PC-3 (cell line): Measurements from ENCODE around the gene LIME1. TPM values are rescaled to one million over a fixed set of nuclear protein-coding genes. Genes with fewer than 3 reads are reported as not detected.

ENCODE experiments used
- ATAC-seq: fragments of 200-7000 bp; cut with Tn5 transposase; 2 replicates; pipeline ENCODE4 v1.9.1; 2020; ENCODE audit warnings: mild to moderate bottlenecking, moderate library complexity
- BruUV-seq: library from RNA; stranded (reverse); fragments of 400-500 nt; replicated peaks from 2 replicates; lab custom pipeline; 2021; lab: Mats Ljungman, UMichigan
- CTCF ChIA-PET: fragments of 300-600 bp; sonication (Branson Sonifier 250); formaldehyde crosslinking; loops from one replicate; lab custom pipeline; 2022; ENCODE audit warnings: antibody characterized with exemption; lab: Charles Lee
- POLR2A ChIA-PET: fragments of 300-600 bp; sonication (Branson Sonifier 250); formaldehyde crosslinking; loops from one replicate; lab custom pipeline; 2022; ENCODE audit warnings: antibody characterized with exemption; ENCODE audit not compliant: unreplicated experiment; lab: Charles Lee
- DNase-seq: peaks from one replicate; pipeline ENCODE4 v3.0.0-alpha.2; 2015
- H2AFZ ChIP-seq: fragments of 300-600 bp; sonication (generic); 2 replicates; pipeline ENCODE4 v1.6.0; 2016; ENCODE audit warnings: antibody characterized with exemption, low read length
- H3F3A ChIP-seq: fragments of 300-600 bp; sonication (generic); one replicate; pipeline ENCODE4 v1.6.0; 2017; ENCODE audit warnings: antibody characterized with exemption, low read length, control low read depth, mild to moderate bottlenecking; ENCODE audit not compliant: unreplicated experiment
- H3K27ac ChIP-seq: fragments of 300-600 bp; sonication (generic); 2 replicates; pipeline ENCODE4 v1.5.1; 2016; ENCODE audit warnings: mild to moderate bottlenecking, low read length
- H3K27me3 ChIP-seq: fragments of 300-600 bp; sonication (generic); 2 replicates; pipeline ENCODE4 v1.6.1; 2016; ENCODE audit warnings: low read length, mixed read lengths
- H3K36me3 ChIP-seq: fragments of 300-600 bp; sonication (generic); 2 replicates; pipeline ENCODE4 v1.6.1; 2016; ENCODE audit warnings: low read depth, mixed run types, low read length, mixed read lengths
- H3K4me1 ChIP-seq: fragments of 300-600 bp; sonication (generic); 2 replicates; pipeline ENCODE4 v1.5.1; 2016; ENCODE audit warnings: low read length; ENCODE audit not compliant: insufficient read depth
- H3K4me2 ChIP-seq: fragments of 300-600 bp; sonication (generic); 2 replicates; pipeline ENCODE4 v1.6.0; 2016; ENCODE audit warnings: low read length
- H3K4me3 ChIP-seq: fragments of 300-600 bp; sonication (generic); 2 replicates; pipeline ENCODE4 v1.5.1; 2016; ENCODE audit warnings: mild to moderate bottlenecking, low read length, mixed read lengths
- H3K79me2 ChIP-seq: fragments of 300-600 bp; sonication (generic); 2 replicates; pipeline ENCODE4 v1.6.1; 2017; ENCODE audit warnings: low read length, mixed read lengths
- H3K9ac ChIP-seq: fragments of 300-600 bp; sonication (generic); 2 replicates; pipeline ENCODE4 v1.6.0; 2016; ENCODE audit warnings: mild to moderate bottlenecking, low read length
- H3K9me2 ChIP-seq: fragments of 300-600 bp; sonication (generic); replicated peaks from 2 replicates; pipeline ENCODE4 v1.6.1; 2016; ENCODE audit warnings: mixed run types, low read length, mixed read lengths
- H3K9me3 ChIP-seq: fragments of 300-600 bp; sonication (generic); 2 replicates; pipeline ENCODE4 v1.6.1; 2016; ENCODE audit warnings: low read length, mixed read lengths
- H4K20me1 ChIP-seq: fragments of 300-600 bp; sonication (generic); 2 replicates; pipeline ENCODE4 v1.6.1; 2016; ENCODE audit warnings: low read length, mixed read lengths
- CTCF ChIP-seq: fragments of 300-600 bp; sonication (generic); conservative IDR thresholded peaks from 2 replicates; pipeline ENCODE4 v1.5.1; 2017; ENCODE audit warnings: antibody characterized with exemption, low read depth, mild to moderate bottlenecking, low read length
- EZH2 ChIP-seq: fragments of 300-600 bp; sonication (generic); IDR thresholded peaks from one replicate; pipeline ENCODE4 v1.6.1; 2017; ENCODE audit warnings: antibody characterized with exemption, mild to moderate bottlenecking, low read length; ENCODE audit not compliant: unreplicated experiment
- EZH2phosphoT487 ChIP-seq: fragments of 300-600 bp; sonication (generic); IDR thresholded peaks from 2 replicates; pipeline ENCODE4 v1.6.1; 2018; ENCODE audit warnings: mild to moderate bottlenecking, antibody characterized with exemption, low read length, borderline replicate concordance
- intact Hi-C: fragments of 100-400 bp; cut with micrococcal nuclease; formaldehyde crosslinking; loops from 2 replicates; pipeline ENCODE4 v1.9.0; 2023
- total RNA-seq: library from RNA; depleted of rRNA; stranded (reverse); fragments of >200 nt; gene quantifications from 2 replicates; pipeline ENCODE4 v1.2.3, GENCODE V29; 2014

LIME1 gene
- total RNA-seq, 1 experiment from 2014 or later, result 17.3 TPM

- H3K4me2 ChIP-seq, result no peak overlapping the region
- peaks cover 39% of the 10 kb centered on the region for H3K4me1 ChIP-seq
- H2AFZ ChIP-seq, result no peak overlapping the region
- CTCF ChIA-PET, result no interaction called here
- H3K36me3 ChIP-seq, result peaks cover 18% of the 10 kb centered on the region
- H3K27me3 ChIP-seq, result no peaks in the 10 kb centered on the region
- 0 out of 2 replicates have a peak overlapping the region, but pooled peaks have one; percentile 79 for H3K9ac ChIP-seq
- H3K27ac ChIP-seq, result peak overlapping the region; percentile 95
- no TSS peak for BruUV-seq
- intact Hi-C loops, result no loop called here
- DNase-seq, result no peak
- TF ChIP-seq EZH2 (no peak), CTCF (no peak), EZH2phosphoT487 (no peak)
- peaks cover 16% of the 10 kb centered on the region for H3K79me2 ChIP-seq
- no peaks in the 10 kb centered on the region for H3K9me3 ChIP-seq
- no peaks in the 10 kb centered on the region for H4K20me1 ChIP-seq
- no peak overlapping the region for H3K4me3 ChIP-seq
- POLR2A ChIA-PET, result no interaction called here
- no peaks in the 10 kb centered on the region for H3K9me2 ChIP-seq
- ATAC-seq, result no peak
- no peaks in the 10 kb centered on the region for H3F3A ChIP-seq
Observed at GRCh38 chr20:63700199-63701050, 36.0 kb upstream of the LIME1 start.

DNA sequence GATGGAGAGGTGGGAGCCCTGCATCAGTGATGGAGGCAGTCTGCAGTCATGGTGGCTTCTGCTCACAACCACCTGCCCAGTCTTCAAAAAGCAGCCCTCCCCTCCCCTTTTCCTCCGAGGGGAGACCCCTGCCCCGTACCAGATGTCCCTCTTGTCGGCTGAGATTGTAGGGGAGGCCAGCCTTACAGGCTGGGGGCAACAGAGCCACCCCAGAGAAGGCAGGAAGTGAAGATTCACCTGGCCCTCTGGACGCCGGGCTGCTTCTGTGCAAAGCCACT is 35.5 kb upstream of the LIME1 start:
- peaks cover 22% of the 10 kb centered on the region for H3K79me2 ChIP-seq
- peaks cover 23% of the 10 kb centered on the region for H3K36me3 ChIP-seq
- H3K9me2 ChIP-seq, result no peaks in the 10 kb centered on the region
- CTCF ChIA-PET, result no interaction called here
- H3K9me3 ChIP-seq, result no peaks in the 10 kb centered on the region
- no peak overlapping the region for H2AFZ ChIP-seq
- intact Hi-C loops, result no loop called here
- POLR2A ChIA-PET, result no interaction called here
- no peak for DNase-seq
- no peaks in the 10 kb centered on the region for H4K20me1 ChIP-seq
- TF ChIP-seq EZH2phosphoT487 (no peak), EZH2 (no peak), CTCF (no peak)
- BruUV-seq, result no TSS peak
- no peak overlapping the region for H3K4me3 ChIP-seq
- H3K4me2 ChIP-seq, result no peak overlapping the region
- H3K9ac ChIP-seq, result no peak overlapping the region
- H3K27me3 ChIP-seq, result no peaks in the 10 kb centered on the region
- no peaks in the 10 kb centered on the region for H3F3A ChIP-seq
- H3K27ac ChIP-seq, result no peak overlapping the region
- ATAC-seq, result no peak
- peaks cover 41% of the 10 kb centered on the region for H3K4me1 ChIP-seq
